Activated CD8-positive, alpha-beta T cell treated with anti-CD3 and anti-CD28 coated beads for 36 hours (primary cell): ENCODE data around the gene SYNPR. TPM values are rescaled to one million over a fixed set of nuclear protein-coding genes. Genes with fewer than 3 reads are reported as not detected.

Experiments used
- ATAC-seq: fragments of 200-7000 bp; cut with Tn5 transposase; one replicate; pipeline ENCODE4 v1.10.0; 2021; ENCODE audit warnings: mild to moderate bottlenecking, moderate library complexity
- CTCF ChIA-PET: fragments of 350-600 bp; sonication (Branson Sonifier 250); formaldehyde crosslinking; loops from one replicate; lab custom pipeline; 2021; ENCODE audit warnings: antibody characterized with exemption; lab: Charles Lee
- POLR2A ChIA-PET: fragments of 350-600 bp; sonication (Branson Sonifier 250); formaldehyde crosslinking; loops from one replicate; lab custom pipeline; 2021; ENCODE audit warnings: antibody characterized with exemption; lab: Charles Lee
- DNase-seq: peaks from one replicate; pipeline ENCODE4 v3.0.0-alpha.2; 2020
- H3K27ac Mint-ChIP-seq: one replicate; pipeline ENCODE4 v1.8.0; 2021; ENCODE audit warnings: mild to moderate bottlenecking, mixed read lengths
- H3K27me3 Mint-ChIP-seq: one replicate; pipeline ENCODE4 v1.8.0; 2021; ENCODE audit warnings: mixed read lengths
- H3K36me3 Mint-ChIP-seq: one replicate; pipeline ENCODE4 v1.8.0; 2021; ENCODE audit warnings: low read depth, mixed read lengths
- H3K4me1 Mint-ChIP-seq: one replicate; pipeline ENCODE4 v1.8.0; 2021; ENCODE audit warnings: low read depth, mixed read lengths
- H3K4me3 Mint-ChIP-seq: one replicate; pipeline ENCODE4 v1.8.0; 2021; ENCODE audit warnings: mild to moderate bottlenecking, moderate library complexity, mixed read lengths
- H3K9me3 Mint-ChIP-seq: one replicate; pipeline ENCODE4 v1.8.0; 2021; ENCODE audit warnings: mixed read lengths
- CTCF ChIP-seq: fragments of 200-600 bp; IDR thresholded peaks from one replicate; pipeline ENCODE4 v1.8.0; 2022; ENCODE audit warnings: antibody characterized with exemption, mild to moderate bottlenecking
- intact Hi-C: fragments of 100-400 bp; cut with micrococcal nuclease; formaldehyde crosslinking; loops from one replicate; pipeline ENCODE4 v1.10.0; 2022
- total RNA-seq, 2 experiments: library from RNA; stranded (reverse); gene quantifications; one replicate each; pipeline ENCODE4 v1.2.3, GENCODE V29; 2021

SYNPR gene
- total RNA-seq, 2 experiments from 2014 or later = not detected

GRCh38 chr3:63662011-63662410 lies 383.9 kb downstream of the SYNPR start:
- no peak for TF ChIP-seq CTCF
- H3K27me3 Mint-ChIP-seq = no peaks in the 10 kb centered on the region
- no peak overlapping the region for H3K27ac Mint-ChIP-seq
- H3K4me1 Mint-ChIP-seq = no peaks in the 10 kb centered on the region
- no peak for DNase-seq
- H3K9me3 Mint-ChIP-seq = no peaks in the 10 kb centered on the region
- POLR2A ChIA-PET = no interaction called here
- H3K4me3 Mint-ChIP-seq = no peak overlapping the region
- intact Hi-C loops = no loop called here
- ATAC-seq = no peak
- H3K36me3 Mint-ChIP-seq = no peaks in the 10 kb centered on the region
- CTCF ChIA-PET = no interaction called here

GRCh38 chr3:63662500-63662899 lies 384.4 kb downstream of the SYNPR start:
- ChIA-PET CTCF (no interaction called here), POLR2A (no interaction called here)
- no peaks in the 10 kb centered on the region for H3K27me3 Mint-ChIP-seq

More at GRCh38 chr3:63662500-63662899, 384.4 kb downstream of the SYNPR start:
- intact Hi-C loops = no loop called here
- DNase-seq (no peak), ATAC-seq (no peak)
- H3K36me3 Mint-ChIP-seq = no peaks in the 10 kb centered on the region
- no peaks in the 10 kb centered on the region for H3K4me1 Mint-ChIP-seq
- no peaks in the 10 kb centered on the region for H3K9me3 Mint-ChIP-seq
- no peak overlapping the region for H3K27ac Mint-ChIP-seq
- TF ChIP-seq CTCF = no peak
- no peak overlapping the region for H3K4me3 Mint-ChIP-seq
